Central memory CD8-positive, alpha-beta T cell (primary cell): ENCODE data around the gene PTPN13.

Experiments used
- ATAC-seq: fragments of 150-1000 bp; cut with Tn5 transposase; replicated peaks from 2 replicates; pipeline ENCODE4 v1.10.0; 2022; ENCODE audit warnings: mild to moderate bottlenecking, moderate FRiP score, moderate number of reproducible peaks; ENCODE audit not compliant: poor library complexity, severe bottlenecking; ENCODE audit errors: extremely low read depth
- DNase-seq, 2 donors: peaks; one replicate each; pipeline ENCODE4 v3.0.0; 2021; ENCODE audit warnings: low spot score in 2 of 2
- H3K27ac Mint-ChIP-seq: one replicate; pipeline ENCODE4 v1.8.0; 2022; ENCODE audit warnings: low read depth, mild to moderate bottlenecking, moderate library complexity, mixed read lengths
- H3K27me3 Mint-ChIP-seq: one replicate; pipeline ENCODE4 v1.8.0; 2022; ENCODE audit warnings: mixed read lengths
- H3K36me3 Mint-ChIP-seq: one replicate; pipeline ENCODE4 v1.8.0; 2022; ENCODE audit warnings: mild to moderate bottlenecking, moderate library complexity, mixed read lengths; ENCODE audit not compliant: insufficient read depth
- H3K4me1 Mint-ChIP-seq: one replicate; pipeline ENCODE4 v1.8.0; 2022; ENCODE audit warnings: mixed read lengths
- H3K4me3 Mint-ChIP-seq: one replicate; pipeline ENCODE4 v1.8.0; 2022; ENCODE audit warnings: mild to moderate bottlenecking, moderate library complexity, mixed read lengths
- H3K9me3 Mint-ChIP-seq: one replicate; pipeline ENCODE4 v1.8.0; 2022; ENCODE audit warnings: mixed read lengths

Gene PTPN13

GRCh38 chr4:86848732-86849619 lies 254.9 kb downstream of the PTPN13 start, which contains the start of gene SLC10A6:
Gene SLC10A6, minus strand, starts transcription at chr4:86849384. Its CDS starts 269 bp downstream, at chr4:86849115.
- no peaks in the 10 kb centered on the region for H3K36me3 Mint-ChIP-seq
- DNase-seq (no peak), ATAC-seq (no peak)
- H3K9me3 Mint-ChIP-seq = no peaks in the 10 kb centered on the region
- no peak within 1 kb of the TSS for H3K4me3 Mint-ChIP-seq
- H3K4me1 Mint-ChIP-seq = no peaks in the 10 kb centered on the region
- peaks cover 27% of the 10 kb centered on the region for H3K27me3 Mint-ChIP-seq
- H3K27ac Mint-ChIP-seq = no peak within 1 kb of the TSS

- Mint-ChIP-seq H3K4me3 (no peak overlapping the region), H3K4me1 (no peaks in the 10 kb centered on the region), H3K27ac (no peak overlapping the region), H3K36me3 (no peaks in the 10 kb centered on the region), H3K27me3 (peaks cover 35% of the 10 kb centered on the region), H3K9me3 (no peaks in the 10 kb centered on the region)
- DNase-seq (no peak), ATAC-seq (no peak)
Measured at GRCh38 chr4:86853209-86853608, 259.1 kb downstream of the PTPN13 start.

- no peak overlapping the region for H3K27ac Mint-ChIP-seq
- ATAC-seq (no peak), DNase-seq (no peak)
- no peaks in the 10 kb centered on the region for H3K4me1 Mint-ChIP-seq
- no peaks in the 10 kb centered on the region for H3K9me3 Mint-ChIP-seq
- no peak overlapping the region for H3K4me3 Mint-ChIP-seq
- H3K27me3 Mint-ChIP-seq = peaks cover 15% of the 10 kb centered on the region
- no peaks in the 10 kb centered on the region for H3K36me3 Mint-ChIP-seq
Measured at GRCh38 chr4:86855572-86855971, 261.5 kb downstream of the PTPN13 start.

GRCh38 chr4:86856896-86857295 lies 262.8 kb downstream of the PTPN13 start:
- DNase-seq (no peak), ATAC-seq (no peak)
- Mint-ChIP-seq H3K4me1 (no peaks in the 10 kb centered on the region), H3K36me3 (no peaks in the 10 kb centered on the region), H3K27ac (no peak overlapping the region), H3K9me3 (no peaks in the 10 kb centered on the region), H3K4me3 (no peak overlapping the region), H3K27me3 (peaks cover 10% of the 10 kb centered on the region)

GRCh38 chr4:86857341-86858052 lies 263.4 kb downstream of the PTPN13 start:
- DNase-seq = no peak
- no peaks in the 10 kb centered on the region for H3K9me3 Mint-ChIP-seq
- no peaks in the 10 kb centered on the region for H3K36me3 Mint-ChIP-seq
- H3K4me3 Mint-ChIP-seq = no peak overlapping the region
- H3K4me1 Mint-ChIP-seq = no peaks in the 10 kb centered on the region
- ATAC-seq = no peak
- H3K27me3 Mint-ChIP-seq = peaks cover 10% of the 10 kb centered on the region
- no peak overlapping the region for H3K27ac Mint-ChIP-seq
